IPS-18c (cell line): ENCODE measurements around the gene MRPL52.

Experiments used
- H3K4me3 ChIP-seq: 2 replicates; pipeline ENCODE4 v1.7.0; 2013; ENCODE audit warnings: low read depth, mild to moderate bottlenecking, low read length, moderate library complexity; ENCODE audit not compliant: insufficient read depth
- H3K9me3 ChIP-seq: one replicate; pipeline ENCODE4 v1.6.1; 2013; ENCODE audit warnings: mild to moderate bottlenecking, low read length, moderate library complexity; ENCODE audit not compliant: control insufficient read depth, insufficient read depth

MRPL52 gene

GRCh38 chr14:22884076-22884737, 54.5 kb downstream of the MRPL52 start:
- no peaks in the 10 kb centered on the region for H3K9me3 ChIP-seq
- no peak overlapping the region; the same call in 1 of the 2 replicates for H3K4me3 ChIP-seq
